GM19193 (cell line): Measurements from ENCODE around the gene KLHL35.

ENCODE experiments used
- POLR2A ChIP-seq: IDR thresholded peaks from 4 replicates; pipeline ENCODE4 v1.6.1; 2011; ENCODE audit not compliant: insufficient read depth, insufficient read length; ENCODE audit errors: extremely low read depth

Gene KLHL35

DNA sequence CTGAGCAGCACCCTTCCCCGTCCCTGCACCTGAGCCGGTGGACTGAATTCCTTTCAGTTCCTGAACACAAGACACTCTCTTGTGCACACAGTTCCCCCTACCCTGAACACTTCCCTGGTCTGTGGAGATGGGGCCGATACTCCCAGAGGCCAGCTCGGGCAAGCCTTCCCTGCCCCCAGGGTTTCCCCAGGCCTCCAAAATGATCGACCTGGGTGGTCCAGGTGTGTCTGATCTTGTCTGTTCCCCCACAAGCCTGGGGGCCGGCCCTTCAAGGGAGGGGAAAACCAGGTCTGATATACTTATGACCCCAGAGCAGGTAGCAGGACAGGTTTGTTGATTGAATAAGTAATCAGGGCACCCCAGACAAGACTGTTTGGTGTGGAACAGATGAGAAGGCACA lies 40.7 kb upstream of the KLHL35 start:
- TF ChIP-seq POLR2A, result no peak

DNA sequence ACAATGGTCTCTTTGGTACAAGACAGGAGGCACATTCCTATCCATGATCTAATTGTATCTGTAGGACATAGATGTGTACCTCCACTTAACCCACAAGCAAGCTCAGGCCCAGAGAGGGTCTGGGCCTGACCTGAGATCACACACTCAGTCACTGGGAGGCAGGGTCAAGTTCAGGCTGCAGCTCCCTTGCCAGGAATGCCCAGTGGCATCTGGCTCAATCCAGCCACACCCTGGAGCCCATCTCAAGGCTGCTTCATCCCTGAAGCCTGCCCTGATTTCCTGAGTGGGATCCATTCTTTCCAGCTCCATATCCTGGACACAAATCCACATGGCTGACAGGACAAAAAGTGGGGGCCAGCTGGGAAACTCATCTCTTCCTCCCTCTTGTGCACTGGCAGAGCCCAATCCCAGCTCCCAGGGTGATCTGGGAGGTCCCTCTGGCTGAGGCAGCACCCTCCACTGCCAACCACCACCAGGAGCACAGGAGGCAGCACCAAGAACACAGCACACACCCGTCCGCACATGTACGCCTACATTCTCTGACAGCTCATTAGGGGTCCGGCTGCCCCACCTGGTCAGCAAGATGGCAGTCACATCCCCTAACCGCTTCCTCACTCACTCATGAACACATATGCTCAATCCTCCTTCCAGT lies 39.2 kb upstream of the KLHL35 start:
- TF ChIP-seq POLR2A, result no peak

DNA sequence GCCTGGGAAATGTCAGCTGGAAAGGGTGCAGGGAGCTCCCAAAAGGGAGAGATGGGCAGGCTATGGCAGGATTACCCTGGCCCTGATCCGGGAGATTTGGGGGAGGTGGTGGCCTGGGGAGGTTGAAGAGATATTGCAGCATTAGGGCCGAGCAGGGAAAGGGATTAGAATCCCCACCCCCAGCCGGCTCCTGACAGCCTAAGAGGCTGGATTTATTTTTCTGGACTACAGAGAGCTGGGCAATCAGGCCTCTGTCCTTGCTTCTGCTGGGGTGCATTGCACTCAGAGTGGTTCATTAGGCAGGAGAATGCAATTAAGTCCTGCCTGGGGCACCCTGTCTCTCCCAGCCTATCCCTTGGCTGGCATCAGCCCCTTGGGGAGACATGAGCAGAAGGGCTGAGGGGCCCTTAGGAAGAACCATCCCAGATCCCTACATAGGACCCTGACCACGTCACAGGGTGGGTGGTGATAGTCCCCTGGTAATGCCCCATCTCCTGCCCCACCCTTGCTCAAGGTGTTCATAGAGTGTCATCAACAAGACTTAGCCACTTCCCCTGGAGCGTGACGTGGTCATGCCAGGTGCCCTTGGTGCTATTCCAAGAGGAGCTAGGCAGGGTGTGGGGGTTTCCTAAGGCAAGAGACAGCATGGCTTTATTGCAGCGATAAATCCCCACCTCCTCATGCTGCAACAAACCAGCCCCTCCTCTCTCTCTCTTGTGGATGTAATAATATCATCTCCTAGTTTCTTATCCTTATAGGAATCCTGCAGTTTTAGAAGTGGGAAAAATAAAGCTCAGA lies 38.4 kb upstream of the KLHL35 start:
- TF ChIP-seq POLR2A, result no peak

DNA sequence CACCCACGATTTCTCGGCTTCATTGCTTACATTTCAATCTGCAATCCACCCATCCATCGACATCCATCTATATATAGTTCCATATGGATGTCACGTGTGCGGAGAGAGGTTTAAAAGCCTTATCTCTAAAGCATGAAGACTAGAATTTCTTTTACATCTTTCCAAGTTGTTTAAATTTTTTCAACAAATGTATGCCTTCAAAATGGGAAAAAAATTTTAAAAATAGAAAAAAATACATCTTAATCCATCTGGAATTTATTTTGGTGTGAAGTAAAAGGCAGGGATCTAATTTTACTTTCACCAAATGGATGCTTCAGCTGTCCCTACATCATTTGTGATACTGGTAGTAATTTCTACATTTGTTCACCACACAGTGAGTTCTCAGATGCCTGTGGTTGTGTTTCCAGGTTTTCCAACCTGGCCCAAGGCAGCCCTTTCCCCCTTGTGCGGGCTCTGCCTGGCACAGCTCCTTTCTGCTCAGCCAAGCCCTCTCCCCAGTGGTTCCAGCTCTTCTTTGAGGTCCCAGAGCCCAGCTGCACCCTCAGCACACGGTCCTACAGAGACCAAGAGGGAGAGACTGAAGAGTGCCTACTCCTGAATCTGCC lies 37.6 kb upstream of the KLHL35 start:
- TF ChIP-seq POLR2A, result no peak

DNA sequence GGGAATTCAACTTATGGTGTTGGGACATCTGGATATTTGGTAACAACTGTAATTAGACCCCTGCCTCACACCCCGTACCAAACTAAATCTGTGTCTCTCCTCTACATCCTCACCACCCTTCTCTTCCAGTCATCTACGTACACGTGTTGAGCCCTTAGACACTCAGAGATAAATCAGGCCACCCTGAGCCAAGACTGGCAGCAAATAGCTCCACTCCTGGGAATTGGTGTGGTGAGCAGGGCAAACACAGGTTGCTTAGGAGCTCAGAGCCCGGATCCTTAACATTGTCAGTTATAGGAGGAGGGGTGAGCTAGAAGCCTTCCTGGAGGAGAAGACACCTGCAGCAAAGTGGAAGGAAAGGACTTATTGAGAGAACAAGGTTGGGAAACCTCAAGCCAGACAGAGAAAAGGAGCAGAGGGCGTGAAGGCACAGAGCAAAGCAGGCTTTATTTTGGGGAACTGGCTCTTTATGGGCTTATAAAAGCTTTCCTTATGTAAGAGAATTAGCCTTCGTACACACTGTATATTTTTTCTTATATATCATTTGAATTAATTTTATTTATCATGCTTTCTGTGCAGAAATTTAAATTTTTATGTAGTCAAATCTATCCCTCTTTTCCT lies 36.9 kb upstream of the KLHL35 start:
- TF ChIP-seq POLR2A, result no peak

DNA sequence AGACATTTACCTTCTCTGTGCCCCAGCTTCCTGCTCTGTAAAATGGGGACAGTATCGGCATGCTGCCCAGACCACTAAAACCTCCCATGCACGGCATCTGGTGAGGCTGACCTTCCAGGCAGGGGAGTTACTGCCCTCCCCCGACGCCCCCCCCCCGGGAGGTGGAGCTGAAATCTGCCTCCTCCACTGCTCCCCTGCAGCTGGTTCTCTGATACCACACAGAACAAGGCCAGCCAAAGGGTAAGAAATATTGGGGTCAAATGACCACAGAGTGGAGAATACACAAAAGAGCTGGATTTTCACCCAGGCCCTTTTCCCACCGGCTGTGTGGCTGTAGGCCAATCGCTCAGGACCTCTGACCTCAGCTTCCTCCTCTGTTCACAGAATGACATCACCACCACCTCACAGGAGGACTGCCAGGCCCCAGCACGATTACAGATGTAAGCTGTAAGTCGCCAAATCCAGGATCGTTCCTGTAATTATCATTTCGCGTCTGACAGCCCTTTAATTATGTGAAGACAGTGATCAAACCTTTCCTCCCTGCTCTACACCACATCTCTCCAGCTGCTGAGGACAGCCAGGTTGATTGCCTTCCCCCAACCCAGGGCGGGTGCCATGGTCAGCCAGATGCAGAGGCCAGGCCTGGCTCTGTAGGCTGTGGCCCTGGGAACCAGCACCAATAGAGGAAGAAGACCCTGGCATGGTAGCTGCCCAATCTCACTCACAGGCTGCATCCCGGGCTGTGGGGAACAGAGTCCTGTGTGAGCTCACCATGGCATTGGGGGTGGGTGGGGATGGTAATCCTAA lies 35.7 kb upstream of the KLHL35 start:
- TF ChIP-seq POLR2A, result no peak

DNA sequence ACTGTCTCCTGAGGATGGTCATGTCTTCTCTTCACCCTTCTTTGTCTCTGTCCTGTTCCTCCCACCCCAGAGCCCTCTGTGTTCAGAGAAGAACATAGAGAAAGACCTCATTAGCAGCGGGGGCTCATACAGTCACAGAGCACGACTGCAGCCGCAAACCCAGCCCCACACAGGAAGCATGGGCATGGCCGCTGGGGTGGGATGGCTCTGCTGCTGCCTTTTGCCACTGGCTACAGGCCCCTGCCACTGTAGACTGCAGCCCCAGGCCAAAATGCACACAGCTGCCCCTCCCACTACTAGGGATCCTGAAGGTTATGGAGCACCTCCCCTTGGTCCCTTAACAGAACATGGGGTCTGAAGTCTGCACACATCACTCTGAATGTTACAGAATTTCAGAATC lies 34.9 kb upstream of the KLHL35 start:
- TF ChIP-seq POLR2A, result no peak

DNA sequence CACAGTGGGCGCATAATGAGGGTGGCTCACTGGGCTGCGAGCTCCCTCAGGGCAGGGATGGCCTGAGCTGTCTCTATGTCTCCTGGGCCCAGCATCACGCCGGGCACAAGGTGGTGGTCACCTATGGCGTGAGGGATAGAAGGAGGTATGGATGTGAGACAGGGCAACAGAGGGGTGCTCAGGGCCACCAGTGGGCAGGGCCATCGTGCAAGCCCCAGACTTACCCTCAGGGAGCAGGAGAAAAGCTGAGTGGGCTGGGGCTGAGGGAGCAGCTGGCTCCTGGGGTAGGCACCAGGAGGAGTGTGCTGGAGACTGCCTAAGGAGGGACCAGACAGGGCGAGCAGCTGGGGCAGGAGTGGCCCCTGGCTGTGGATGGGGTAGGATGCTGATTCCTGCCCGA lies 34.3 kb upstream of the KLHL35 start:
- TF ChIP-seq POLR2A, result no peak

DNA sequence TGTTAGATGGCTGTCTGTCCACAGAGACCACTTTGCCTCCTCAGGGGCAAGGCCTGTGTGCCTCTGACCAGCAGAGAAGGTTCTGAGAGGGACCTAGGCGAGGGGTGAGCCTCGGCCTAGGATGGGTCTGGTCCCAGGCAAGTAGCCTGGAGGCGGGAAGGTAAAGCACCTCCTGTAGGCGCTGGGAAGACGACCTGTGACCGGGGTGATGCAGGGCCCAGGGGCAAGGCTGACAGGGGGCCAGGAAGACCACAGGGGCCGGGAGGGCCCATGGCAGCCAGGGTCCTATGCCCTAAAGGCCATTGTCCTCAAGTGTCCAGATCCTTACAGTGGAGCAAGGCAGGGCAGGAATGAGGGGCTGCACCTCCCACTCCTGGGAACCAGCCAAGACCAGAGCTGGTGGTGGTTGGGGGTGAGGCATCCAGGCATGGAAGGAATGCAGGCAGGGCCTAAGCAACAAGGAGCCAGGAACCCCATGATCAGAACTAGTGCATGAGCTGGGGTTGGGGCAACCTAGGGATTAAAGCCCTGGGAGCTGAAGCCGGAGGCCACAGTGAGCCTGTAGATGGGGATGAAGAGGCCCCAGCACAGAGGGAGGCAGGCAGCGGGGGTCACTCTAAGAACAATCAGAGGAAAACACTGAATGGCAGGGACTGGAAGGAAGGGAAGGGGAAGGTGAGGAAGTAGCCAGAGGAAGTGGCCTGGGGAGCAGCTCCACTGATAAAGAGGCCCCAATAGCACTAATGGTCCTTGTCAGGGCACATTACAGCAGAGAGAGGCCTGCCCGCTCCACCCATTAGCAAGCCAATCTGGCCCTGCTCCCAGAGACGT lies 32.9 kb upstream of the KLHL35 start:
- TF ChIP-seq POLR2A, result no peak

DNA sequence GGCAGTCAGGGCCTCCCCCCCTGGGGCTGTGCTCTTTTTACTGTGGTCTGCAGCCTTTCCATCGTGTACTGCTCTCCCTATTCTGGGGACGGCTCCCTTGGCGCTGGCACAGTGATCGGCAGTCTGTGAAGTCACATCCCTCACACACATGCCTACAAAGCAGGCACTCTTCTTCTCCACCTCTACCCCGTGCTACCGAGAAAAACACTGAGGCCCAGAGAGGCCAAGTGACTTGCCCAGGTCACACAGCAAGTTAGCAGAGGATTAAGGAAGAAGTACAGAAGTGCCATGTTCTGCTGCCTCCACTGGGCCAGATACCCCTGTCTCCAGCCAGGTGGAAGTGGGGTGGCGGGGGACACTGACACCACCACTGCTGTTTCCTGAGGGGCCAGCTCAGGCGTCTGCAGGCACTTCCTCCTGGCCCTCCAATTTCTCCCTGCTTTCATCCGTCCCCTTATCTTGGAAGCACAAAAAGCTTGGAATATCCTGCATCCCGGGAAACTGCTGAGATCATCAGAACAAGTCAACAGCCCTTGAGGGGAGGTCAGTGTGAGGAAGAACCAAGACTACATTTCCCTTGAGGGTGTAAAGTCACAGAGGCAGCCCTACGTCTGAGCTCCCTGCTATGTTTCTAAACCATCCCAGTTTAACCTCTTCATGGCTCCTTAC lies 30.2 kb upstream of the KLHL35 start:
- no peak for TF ChIP-seq POLR2A

DNA sequence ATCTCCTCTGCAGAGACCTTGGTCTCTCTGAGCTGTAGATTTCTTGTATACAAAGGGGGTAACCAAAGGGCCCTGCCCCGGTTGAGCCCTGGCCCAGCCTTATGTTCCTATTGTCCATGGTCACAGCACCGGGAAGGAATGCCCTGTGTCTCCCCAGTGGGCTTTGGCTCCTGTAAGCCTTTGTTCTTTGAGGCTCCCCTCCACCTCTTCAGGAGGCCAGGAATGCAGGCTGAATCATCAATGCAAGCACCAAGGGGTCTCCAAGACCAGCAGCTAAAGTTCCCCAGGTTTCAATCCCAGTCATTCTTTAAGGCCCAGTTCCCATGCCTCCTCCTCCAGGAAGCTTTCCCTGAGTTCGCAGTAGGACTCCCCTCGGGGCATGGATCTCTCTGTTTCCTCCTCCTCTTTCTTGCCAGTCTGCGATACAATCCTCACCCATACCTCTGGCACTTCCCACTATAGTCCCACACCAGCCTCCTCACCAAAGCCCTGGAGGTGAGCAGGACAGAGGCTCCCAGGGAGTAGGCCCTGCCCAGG lies 29.2 kb upstream of the KLHL35 start:
- no peak for TF ChIP-seq POLR2A

DNA sequence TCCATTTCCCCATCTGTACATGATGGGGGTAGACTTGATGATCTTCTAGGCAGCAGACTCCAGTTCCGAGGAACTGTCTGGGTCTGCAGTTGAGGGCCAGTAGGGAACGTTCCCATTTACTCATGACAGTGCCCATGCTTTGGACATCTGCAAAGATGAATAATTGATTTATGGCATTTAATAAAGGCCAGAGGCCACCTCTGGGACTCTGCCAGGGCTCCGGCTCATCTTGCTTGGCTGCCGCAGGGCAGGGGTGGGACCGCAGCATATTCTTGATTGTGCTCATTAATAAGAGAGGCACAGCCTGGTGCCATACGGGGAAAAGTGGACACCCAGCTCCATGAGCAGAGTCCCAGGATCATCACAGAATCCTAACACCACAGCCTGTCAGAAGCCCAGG lies 28.1 kb upstream of the KLHL35 start:
- TF ChIP-seq POLR2A, result no peak

DNA sequence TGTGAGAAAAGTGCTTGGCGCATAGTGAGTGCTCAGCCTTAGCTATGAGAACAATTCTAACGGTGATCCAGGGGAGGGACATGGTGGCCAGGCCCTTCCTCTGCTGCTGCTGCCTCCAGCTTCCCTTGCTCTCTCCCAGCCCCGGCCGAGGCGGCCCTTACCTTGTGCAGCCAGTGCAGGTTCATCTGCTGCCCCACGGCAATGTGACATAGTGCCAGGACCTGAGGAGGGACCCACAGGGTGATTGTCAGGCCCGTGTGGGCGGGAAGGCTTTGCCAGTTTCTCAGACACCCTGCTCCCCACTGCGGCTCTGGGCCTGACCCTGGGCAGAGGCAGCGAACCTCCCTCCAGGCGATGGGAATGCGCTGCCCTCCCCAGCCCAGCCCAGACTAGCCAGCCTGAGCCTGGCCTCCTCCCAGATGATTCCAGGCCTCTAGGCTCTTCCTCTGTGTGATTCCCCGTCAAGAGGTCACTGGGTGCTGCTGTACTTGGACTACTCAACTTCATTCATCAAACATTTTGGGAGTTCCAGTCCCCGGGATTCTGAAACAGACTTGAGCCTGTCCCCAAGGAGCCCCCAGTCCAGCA lies 23.7 kb upstream of the KLHL35 start:
- no peak for TF ChIP-seq POLR2A

DNA sequence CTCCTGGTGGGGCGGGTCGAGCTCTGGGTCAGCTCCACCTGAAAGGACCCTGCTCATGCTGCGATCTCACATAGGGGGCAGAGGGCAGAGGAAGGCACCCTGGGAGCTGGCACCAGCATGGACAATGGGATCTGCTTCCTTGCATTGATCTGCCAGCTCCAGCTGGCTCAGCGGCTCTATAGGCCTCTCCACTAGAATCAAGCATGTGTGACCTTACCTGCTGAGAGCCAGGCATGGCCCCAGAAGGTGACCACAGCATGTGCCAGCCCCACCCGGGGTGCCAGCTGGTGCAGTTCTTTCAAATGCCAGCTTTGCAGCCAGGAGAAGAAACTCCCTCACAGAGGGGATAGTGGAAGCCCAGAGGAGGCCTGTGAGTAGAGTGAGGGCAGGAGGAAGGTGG lies 22.0 kb upstream of the KLHL35 start:
- no peak for TF ChIP-seq POLR2A
